Breast epithelium (tissue), 4 donors: ENCODE measurements around the gene UBE2C. TPM values are rescaled to one million over a fixed set of nuclear protein-coding genes. Genes with fewer than 3 reads are reported as not detected.
A peak's percentile ranks its signal among the peaks of the same experiment; 100 is the strongest.

Source experiments
- DNase-seq, 2 donors: peaks; one replicate each; pipeline ENCODE4 v3.0.0-alpha.2; 2019; ENCODE audit warnings: low spot score in 2 of 2
- H3K27ac ChIP-seq, 2 donors: fragments of 200-600 bp; sonication (generic) in 1 of 2; one replicate each; pipeline ENCODE4 v1.5.1; 2016 to 2019; ENCODE audit warnings: mild to moderate bottlenecking in 1 of 2
- H3K27me3 ChIP-seq, 2 donors: fragments of 200-600 bp; sonication (generic) in 1 of 2; one replicate each; pipeline versions ENCODE4 v1.5.1 to v1.6.0; 2017 to 2019; ENCODE audit warnings: control low read depth in 1 of 2, mild to moderate bottlenecking in 1 of 2
- H3K36me3 ChIP-seq: fragments of 200-600 bp; one replicate; pipeline ENCODE4 v1.5.1; 2019
- H3K4me1 ChIP-seq, 2 donors: fragments of 200-600 bp; sonication (generic); one replicate each; pipeline ENCODE4 v1.5.1; 2016 to 2019; ENCODE audit warnings: control low read depth in 1 of 2
- H3K4me3 ChIP-seq, 3 donors: fragments of 200-600 bp; sonication (generic); 1 replicate in 2 of 3; 2 replicates in 1 of 3; pipeline ENCODE4 v1.5.1; 2016 to 2019; ENCODE audit warnings: mild to moderate bottlenecking in 3 of 3, moderate library complexity in 2 of 3
- H3K9me3 ChIP-seq, 2 donors: fragments of 200-600 bp; sonication (generic) in 1 of 2; one replicate each; pipeline ENCODE4 v1.5.1; 2016 to 2019; ENCODE audit warnings: control low read depth in 1 of 2
- POLR2A ChIP-seq: fragments of 450-650 bp; IDR thresholded peaks from one replicate; pipeline ENCODE4 v1.6.1; 2016; ENCODE audit warnings: antibody characterized with exemption, mild to moderate bottlenecking, moderate library complexity
- POLR2AphosphoS5 ChIP-seq, 3 donors: sonication (generic); formaldehyde crosslinking; IDR thresholded peaks; one replicate each; pipeline ENCODE4 v1.6.1; 2017; ENCODE audit warnings: antibody characterized with exemption in 3 of 3
- intact Hi-C: fragments of 100-400 bp; cut with DNase I; formaldehyde crosslinking; loops from one replicate; pipeline ENCODE4 v1.15.1; 2023; ENCODE audit warnings: low total_unique reads
- total RNA-seq, 3 donors: library from RNA; depleted of rRNA; stranded (reverse); fragments of >200 nt; gene quantifications; one replicate each; pipeline ENCODE4 v1.1.0, GENCODE V29; 2016
- TF ChIP-seq, protein P1 (sequence below), 3 donors: fragments of 450-650 bp; IDR thresholded peaks; one replicate each; pipeline ENCODE4 v1.5.1; 2016 to 2017; ENCODE audit warnings: antibody characterized with exemption in 3 of 3, mild to moderate bottlenecking in 3 of 3, moderate library complexity in 3 of 3

The UBE2C gene
- total RNA-seq, 3 donors from 2014 or later = 0.98 to 5.9 (median 1.2) TPM

GRCh38 chr20:45771182-45771759, 41.2 kb upstream of the UBE2C start:
- intact Hi-C loops = loop anchor here (10.0 kb wide), 1 partner anchor 456 kb away; no protein-coding TSS in a partner anchor
- TF ChIP-seq POLR2AphosphoS5 (IDR thresholded peaks at IDR 0.05) = no peak
- TF ChIP-seq, protein P1, sequence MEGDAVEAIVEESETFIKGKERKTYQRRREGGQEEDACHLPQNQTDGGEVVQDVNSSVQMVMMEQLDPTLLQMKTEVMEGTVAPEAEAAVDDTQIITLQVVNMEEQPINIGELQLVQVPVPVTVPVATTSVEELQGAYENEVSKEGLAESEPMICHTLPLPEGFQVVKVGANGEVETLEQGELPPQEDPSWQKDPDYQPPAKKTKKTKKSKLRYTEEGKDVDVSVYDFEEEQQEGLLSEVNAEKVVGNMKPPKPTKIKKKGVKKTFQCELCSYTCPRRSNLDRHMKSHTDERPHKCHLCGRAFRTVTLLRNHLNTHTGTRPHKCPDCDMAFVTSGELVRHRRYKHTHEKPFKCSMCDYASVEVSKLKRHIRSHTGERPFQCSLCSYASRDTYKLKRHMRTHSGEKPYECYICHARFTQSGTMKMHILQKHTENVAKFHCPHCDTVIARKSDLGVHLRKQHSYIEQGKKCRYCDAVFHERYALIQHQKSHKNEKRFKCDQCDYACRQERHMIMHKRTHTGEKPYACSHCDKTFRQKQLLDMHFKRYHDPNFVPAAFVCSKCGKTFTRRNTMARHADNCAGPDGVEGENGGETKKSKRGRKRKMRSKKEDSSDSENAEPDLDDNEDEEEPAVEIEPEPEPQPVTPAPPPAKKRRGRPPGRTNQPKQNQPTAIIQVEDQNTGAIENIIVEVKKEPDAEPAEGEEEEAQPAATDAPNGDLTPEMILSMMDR (IDR thresholded peaks at IDR 0.05) = peak; percentile 85 to 95 (median 93)
- H3K4me3 ChIP-seq = no peak overlapping the region
- H3K4me1 ChIP-seq = peaks cover 0 to 4% of the 10 kb centered on the region in 2 donors
- H3K27ac ChIP-seq = peak overlapping the region; percentile 50 to 60
- no peaks in the 10 kb centered on the region for H3K36me3 ChIP-seq
- H3K9me3 ChIP-seq = no peaks in the 10 kb centered on the region
- H3K27me3 ChIP-seq = no peaks in the 10 kb centered on the region
- peak; percentile 67 to 73 for DNase-seq

- Histone ChIP-seq H3K36me3 (no peaks in the 10 kb centered on the region), H3K27me3 (no peaks in the 10 kb centered on the region), H3K4me3 (no peak overlapping the region), H3K4me1 (peaks cover 0 to 4% of the 10 kb centered on the region in 2 donors), H3K27ac (no peak overlapping the region), H3K9me3 (no peaks in the 10 kb centered on the region)
- DNase-seq = no peak
- TF ChIP-seq POLR2AphosphoS5 (IDR thresholded peaks at IDR 0.05) (no peak), POLR2A (no peak)
- TF ChIP-seq, protein P1 (IDR thresholded peaks at IDR 0.05) = no peak
- intact Hi-C loops = loop anchor here (10.0 kb wide), 1 partner anchor 458 kb away; no protein-coding TSS in a partner anchor
Observed at GRCh38 chr20:45772693-45773092, 39.8 kb upstream of the UBE2C start.

GRCh38 chr20:45774945-45775344, 37.5 kb upstream of the UBE2C start:
- H3K27ac ChIP-seq = no peak overlapping the region
- H3K4me3 ChIP-seq = no peak overlapping the region
- peaks cover 0 to 15% of the 10 kb centered on the region in 2 donors for H3K4me1 ChIP-seq
- TF ChIP-seq, protein P1 (IDR thresholded peaks at IDR 0.05) = no peak
- TF ChIP-seq POLR2A = no peak
- TF ChIP-seq POLR2AphosphoS5 (IDR thresholded peaks at IDR 0.05) = no peak
- H3K36me3 ChIP-seq = no peaks in the 10 kb centered on the region
- no peaks in the 10 kb centered on the region for H3K27me3 ChIP-seq
- intact Hi-C loops = loop anchor here (10.0 kb wide), 1 partner anchor 460 kb away; no protein-coding TSS in a partner anchor
- no peak for DNase-seq
- no peaks in the 10 kb centered on the region for H3K9me3 ChIP-seq

DNA sequence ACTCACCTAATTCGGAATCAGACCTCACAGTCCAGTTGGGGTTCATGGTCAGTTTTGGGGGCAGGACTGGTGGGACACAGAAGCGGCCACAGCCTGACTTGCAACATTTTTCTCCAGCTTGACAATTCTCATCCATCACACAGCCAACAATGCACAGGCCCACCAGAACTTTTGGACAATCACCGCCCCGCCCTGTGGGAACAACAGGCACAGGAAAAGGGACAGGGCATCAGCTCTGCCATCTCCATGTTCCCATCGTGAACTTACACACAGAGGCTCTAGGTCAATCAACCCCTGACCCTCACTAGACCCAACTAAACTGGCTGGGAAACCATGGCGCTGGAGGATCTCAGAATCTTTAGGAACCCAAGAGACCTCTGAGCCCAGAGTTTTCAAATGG, 37.0 kb upstream of the UBE2C start:
- no peak overlapping the region for H3K4me3 ChIP-seq
- no peak overlapping the region for H3K27ac ChIP-seq
- no peak for DNase-seq
- H3K36me3 ChIP-seq = no peaks in the 10 kb centered on the region
- H3K27me3 ChIP-seq = no peaks in the 10 kb centered on the region
- TF ChIP-seq POLR2AphosphoS5 (IDR thresholded peaks at IDR 0.05) (no peak), POLR2A (no peak)
- TF ChIP-seq, protein P1 (IDR thresholded peaks at IDR 0.05) = no peak
- peaks cover 0 to 19% of the 10 kb centered on the region in 2 donors for H3K4me1 ChIP-seq
- no peaks in the 10 kb centered on the region for H3K9me3 ChIP-seq
- intact Hi-C loops = loop anchor here (10.0 kb wide), 1 partner anchor 461 kb away; no protein-coding TSS in a partner anchor

- Histone ChIP-seq H3K4me3 (no peak overlapping the region), H3K4me1 (peaks cover 0 to 23% of the 10 kb centered on the region in 2 donors), H3K27ac (no peak overlapping the region), H3K36me3 (no peaks in the 10 kb centered on the region), H3K9me3 (no peaks in the 10 kb centered on the region), H3K27me3 (no peaks in the 10 kb centered on the region)
- intact Hi-C loops = loop anchor here (10.0 kb wide), 1 partner anchor 462 kb away; no protein-coding TSS in a partner anchor
- TF ChIP-seq POLR2A (no peak), POLR2AphosphoS5 (IDR thresholded peaks at IDR 0.05) (no peak)
- TF ChIP-seq, protein P1 (IDR thresholded peaks at IDR 0.05) = no peak
- no peak for DNase-seq
Observed at GRCh38 chr20:45776931-45777330, 35.5 kb upstream of the UBE2C start.
